GM18508 (cell line): ENCODE results near the gene RELB.
"Not testable (repeated sequence)": the region's sequence is repeated elsewhere in the genome, so short reads cannot be mapped to it uniquely, and the experiment has no call there.

ENCODE experiments used
- ATAC-seq: cut with Tn5 transposase; IDR thresholded peaks from one replicate; pipeline ENCODE4 v1.9.1; 2021; ENCODE audit warnings: moderate number of reproducible peaks; ENCODE audit not compliant: insufficient read depth, unreplicated experiment

Gene RELB

DNA sequence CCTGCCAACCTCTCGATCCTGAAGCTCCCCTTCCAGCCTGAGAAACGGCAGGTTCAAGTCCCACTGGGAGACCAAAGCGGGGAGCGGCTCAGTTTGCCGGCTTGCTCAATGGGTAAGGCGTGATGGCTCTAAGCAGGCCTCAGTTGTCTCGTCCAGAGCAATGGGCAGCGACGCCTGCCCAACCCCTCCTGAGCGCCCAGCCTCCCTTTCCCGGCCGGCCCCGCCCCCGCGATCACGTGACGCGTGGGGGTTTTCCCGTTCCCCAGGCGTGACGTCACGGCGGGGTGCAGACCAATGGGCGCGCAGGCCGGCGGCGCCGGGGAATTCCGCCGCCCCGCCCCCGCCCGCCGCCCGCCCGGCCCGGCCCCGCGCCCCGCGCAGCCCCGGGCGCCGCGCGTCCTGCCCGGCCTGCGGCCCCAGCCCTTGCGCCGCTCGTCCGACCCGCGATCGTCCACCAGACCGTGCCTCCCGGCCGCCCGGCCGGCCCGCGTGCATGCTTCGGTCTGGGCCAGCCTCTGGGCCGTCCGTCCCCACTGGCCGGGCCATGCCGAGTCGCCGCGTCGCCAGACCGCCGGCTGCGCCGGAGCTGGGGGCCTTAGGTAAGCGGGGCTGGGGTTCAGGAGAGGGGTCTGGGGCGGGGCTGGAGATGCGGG is at the start of gene RELB:
Gene RELB, plus strand, starts transcription at position 378 of the 653 bp plus-strand sequence. Its CDS starts 116 bp downstream, at position 494.
- peak; percentile 20 for ATAC-seq

- ATAC-seq = no peak
Measured at GRCh38 chr19:44954278-44954648, 47.0 kb upstream of the RELB start.

DNA sequence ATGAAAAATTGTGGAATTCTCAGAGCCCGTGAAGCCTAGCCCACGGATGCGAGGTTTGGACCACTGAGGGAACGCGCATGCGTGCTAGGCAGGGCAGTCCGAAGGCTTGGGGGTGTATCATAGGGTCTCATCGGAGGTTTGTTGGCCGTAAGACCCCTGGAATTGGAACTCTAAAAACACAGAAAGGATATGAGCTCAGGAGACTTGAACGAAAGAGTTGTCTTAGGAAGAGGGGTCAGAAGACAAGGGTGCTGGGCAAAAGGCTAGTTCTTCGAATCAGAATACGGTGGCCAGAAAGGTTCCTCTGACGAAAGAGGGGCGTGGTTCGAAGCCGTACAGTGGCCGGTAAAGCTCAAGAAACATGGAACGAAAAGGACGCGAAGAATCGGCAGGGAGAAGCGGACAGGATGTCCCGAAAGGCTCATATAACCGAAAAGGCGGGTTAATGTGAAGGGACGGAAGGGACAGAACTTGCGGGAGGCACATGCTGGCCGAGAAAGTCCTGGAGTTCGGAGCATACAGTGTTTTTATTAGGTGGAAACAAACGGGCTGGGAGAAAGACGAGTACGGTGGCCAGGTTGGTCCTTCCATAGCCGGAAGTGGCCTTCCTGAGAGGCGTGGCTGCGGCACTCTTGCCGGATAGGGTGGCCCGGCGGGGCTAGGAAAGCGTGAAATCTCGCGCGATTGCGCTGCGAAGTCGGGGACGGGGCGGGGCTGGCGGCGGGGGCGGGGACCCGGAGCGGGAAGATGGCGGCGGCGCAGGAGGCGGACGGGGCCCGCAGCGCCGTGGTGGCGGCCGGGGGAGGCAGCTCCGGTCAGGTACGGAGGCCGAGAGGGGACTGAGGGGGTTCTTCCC is 46.4 kb upstream of the RELB start, which contains the start of gene CLPTM1:
Gene CLPTM1, plus strand, starts transcription at position 732 of the 856 bp plus-strand sequence. Its CDS starts 16 bp downstream, at position 748.
- ATAC-seq = peak; percentile 47

- ATAC-seq = no peak
Measured at GRCh38 chr19:44955505-44956439, 45.5 kb upstream of the RELB start.

GRCh38 chr19:44957526-44957925 is 43.7 kb upstream of the RELB start:
- no peak for ATAC-seq

GRCh38 chr19:44958090-44958489 is 43.2 kb upstream of the RELB start:
- no peak for ATAC-seq

DNA sequence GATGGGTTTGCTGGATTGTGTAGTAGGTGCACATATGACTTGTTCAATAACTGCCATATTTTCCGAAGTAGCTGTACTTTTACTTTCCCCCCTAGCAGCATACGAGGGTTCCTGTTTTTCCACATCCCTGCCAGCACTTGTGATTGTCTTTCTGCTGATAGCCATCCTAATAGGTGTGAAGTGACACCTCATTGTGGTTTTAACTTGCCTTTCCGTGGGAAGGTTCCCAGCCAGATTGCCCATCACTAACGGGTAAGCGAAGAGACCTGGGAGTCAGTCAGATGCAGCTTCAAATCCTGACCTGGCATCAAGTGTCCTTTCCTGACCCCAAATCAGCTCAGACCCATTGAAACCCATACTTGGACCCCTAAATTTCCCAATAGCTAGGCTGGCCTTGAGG is 41.6 kb upstream of the RELB start:
- ATAC-seq = no peak

DNA sequence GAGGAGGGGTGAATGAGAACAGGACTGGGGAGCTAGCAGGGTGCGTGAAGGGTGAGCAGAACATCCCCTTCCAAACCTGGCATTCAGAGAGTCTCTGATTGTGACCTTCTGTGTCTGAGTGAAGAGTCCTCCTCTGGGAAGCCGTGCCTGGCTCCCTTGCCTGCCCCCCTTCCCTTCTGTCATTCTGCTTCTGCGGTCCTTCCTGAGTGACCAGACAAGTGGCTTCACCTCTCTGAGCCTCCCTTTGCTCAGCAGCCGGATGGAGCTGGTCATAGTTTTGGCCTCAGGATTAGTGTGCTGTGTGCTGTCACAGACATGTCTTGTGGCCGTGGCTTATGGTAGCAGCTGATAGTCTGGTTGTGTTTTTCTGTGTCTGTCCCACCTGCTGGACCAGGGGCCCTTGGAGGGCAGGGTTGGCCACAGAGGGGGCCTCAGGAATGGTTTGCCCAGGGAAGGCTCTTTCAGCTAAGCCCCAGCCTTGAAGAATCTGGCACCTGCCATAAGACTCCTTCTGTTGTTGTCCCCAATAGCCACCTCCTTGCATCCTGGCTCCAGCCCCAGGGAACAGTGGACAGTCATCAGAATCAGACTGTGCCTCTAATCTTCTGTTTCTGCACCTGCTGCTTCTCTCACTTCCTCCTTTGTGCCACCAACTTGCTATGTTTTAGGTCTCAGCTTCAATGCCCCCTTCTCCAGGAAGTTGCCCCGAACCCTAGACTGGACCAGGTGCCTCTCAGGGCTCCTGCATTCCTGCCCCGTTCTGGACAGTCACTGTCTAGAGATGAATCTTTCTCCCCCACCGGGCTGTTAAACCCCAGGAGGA is 40.1 kb upstream of the RELB start:
- no peak for ATAC-seq

GRCh38 chr19:44961821-44962220 is 39.4 kb upstream of the RELB start:
- ATAC-seq = no peak

DNA sequence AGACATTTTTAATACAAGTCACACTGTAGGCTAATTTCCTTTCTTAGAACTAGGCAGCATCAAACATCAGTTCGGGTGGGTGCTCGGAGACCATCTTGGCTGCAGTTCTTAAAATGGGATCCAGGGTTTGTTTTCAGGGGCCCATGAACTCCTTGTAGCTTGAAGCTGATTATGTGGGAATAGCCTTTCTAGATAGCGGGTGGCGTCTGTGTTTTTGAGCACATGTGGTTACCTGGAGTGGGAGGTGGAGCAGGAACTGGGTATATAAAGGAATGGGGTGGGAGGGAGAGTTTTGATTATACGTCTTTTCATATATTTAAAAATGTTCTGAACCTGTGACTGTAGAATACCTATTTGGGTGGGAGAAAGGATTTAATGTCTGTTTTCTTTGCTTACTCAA is 33.1 kb upstream of the RELB start:
- ATAC-seq = no peak

GRCh38 chr19:44968670-44969069 is 32.6 kb upstream of the RELB start:
- no peak for ATAC-seq

GRCh38 chr19:44969437-44969836 is 31.8 kb upstream of the RELB start:
- no peak for ATAC-seq

DNA sequence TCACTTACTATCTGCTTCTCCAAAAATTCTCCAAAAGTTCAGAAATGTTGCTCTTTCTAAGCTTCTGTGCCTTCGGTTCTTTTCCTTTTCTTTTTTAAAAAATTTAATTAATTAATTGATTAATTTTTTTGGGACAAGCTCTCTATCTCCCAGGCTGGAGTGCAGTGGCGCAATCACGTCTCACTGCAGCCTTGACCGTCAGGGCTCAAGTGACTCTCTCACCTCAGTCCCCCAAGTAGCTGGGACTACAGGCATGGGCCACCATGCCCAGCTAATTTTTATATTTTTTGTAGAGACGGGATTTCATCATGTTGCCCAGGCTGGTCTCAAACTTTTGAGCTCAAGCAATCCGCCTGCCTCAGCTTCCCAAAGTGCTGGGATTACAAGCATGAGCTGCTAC is 29.8 kb upstream of the RELB start:
- ATAC-seq = not testable (repeated sequence)

DNA sequence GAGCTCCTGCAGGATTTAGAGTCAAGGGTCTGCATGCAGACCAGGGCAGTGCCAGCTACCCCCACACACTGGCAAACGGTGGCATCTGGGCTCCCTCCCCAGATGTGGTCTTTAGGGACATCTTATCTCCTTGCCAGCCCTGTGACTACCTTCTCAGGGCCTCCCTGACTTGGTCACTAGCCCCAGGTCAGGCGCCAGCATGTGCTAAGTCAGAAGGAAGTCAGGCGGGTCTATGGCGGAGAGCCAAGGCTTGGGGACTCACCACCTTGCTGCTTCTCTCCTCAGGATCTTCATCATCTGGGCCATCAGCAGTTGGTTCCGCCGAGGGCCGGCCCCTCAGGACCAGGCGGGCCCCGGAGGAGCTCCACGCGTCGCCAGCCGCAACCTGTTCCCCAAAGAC is 28.5 kb upstream of the RELB start:
- ATAC-seq = no peak

GRCh38 chr19:44973982-44974735 is 27.1 kb upstream of the RELB start:
- no peak for ATAC-seq

DNA sequence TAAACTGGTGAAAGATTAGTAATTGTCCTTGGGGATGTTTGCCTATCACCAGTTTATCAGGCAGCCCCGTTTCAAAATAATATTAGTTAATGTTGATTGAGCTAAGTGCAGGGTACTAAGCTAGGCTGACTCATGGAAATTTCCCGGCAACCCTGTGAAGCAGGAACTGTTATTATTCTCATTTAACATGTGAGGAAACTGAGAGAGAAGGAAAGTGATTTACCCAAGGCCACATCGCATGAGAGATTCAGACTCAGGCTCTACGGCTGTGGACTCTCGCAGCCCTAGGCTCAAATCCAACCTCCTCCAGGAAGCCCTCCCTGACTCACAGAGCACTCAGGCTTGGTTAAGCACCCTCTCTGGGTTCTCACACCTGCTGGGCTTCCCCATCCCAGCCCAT is 26.4 kb upstream of the RELB start:
- ATAC-seq = no peak

DNA sequence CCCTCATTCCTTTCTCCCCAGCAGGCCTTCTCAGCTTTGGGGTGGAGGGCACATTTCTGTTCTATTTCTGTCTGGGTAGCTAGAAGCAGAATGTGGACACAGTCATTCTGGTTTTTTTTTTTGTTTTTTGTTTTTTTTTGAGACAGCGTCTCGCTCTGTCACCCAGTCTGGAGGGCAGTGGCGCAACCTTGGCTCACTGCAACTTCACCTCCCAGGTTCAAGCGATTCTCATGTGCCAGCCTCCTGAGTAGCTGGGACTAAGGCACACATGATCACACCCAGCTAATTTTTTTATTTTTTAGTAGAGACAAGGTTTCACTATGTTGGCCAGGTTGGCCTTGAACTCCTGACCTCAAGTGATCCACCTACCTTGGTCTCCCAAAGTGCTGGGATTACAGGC is 25.8 kb upstream of the RELB start:
- no peak for ATAC-seq

GRCh38 chr19:44984005-44984404 is 17.3 kb upstream of the RELB start:
- ATAC-seq = no peak

DNA sequence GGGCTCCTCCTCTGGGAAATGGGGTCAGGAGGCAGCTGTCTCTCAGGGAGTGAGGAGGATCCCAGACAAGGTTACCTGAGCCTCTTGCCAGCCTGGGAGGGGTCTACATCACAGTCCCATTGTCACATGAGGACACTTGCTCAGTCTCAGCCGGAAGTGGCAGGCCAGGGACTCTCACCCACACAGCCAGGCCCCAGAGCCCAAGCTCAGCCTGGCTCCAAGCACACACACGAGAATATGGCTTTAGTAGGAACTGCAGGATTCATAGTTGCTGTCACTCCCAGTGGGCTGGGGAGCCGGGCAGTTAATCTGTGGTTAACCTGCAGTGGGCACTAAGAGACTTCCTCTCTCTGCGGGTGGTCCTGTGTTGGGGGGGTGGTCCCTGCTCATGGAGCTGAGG is 15.8 kb upstream of the RELB start:
- no peak for ATAC-seq
